Loucy (cell line): Measurements from ENCODE around the gene ZNF664.

Source experiments
- H2AFZ ChIP-seq: fragments of 200-600 bp; sonication (generic); 2 replicates; pipeline ENCODE4 v1.6.0; 2016; ENCODE audit warnings: antibody characterized with exemption, mild to moderate bottlenecking, low read length, moderate library complexity
- H3F3A ChIP-seq: fragments of 200-600 bp; 2 replicates; pipeline ENCODE4 v1.6.0; 2016; ENCODE audit warnings: antibody characterized with exemption, low read depth, mild to moderate bottlenecking
- H3K27me3 ChIP-seq: fragments of 200-600 bp; sonication (generic); 2 replicates; pipeline ENCODE4 v1.6.1; 2014; ENCODE audit warnings: low read length, mild to moderate bottlenecking; ENCODE audit not compliant: insufficient read depth, poor library complexity, severe bottlenecking
- H3K36me3 ChIP-seq: fragments of 200-600 bp; sonication (generic); 2 replicates; pipeline ENCODE4 v1.6.1; 2016; ENCODE audit warnings: low read length; ENCODE audit not compliant: insufficient read depth
- H3K4me1 ChIP-seq: fragments of 200-600 bp; sonication (generic); 2 replicates; pipeline ENCODE4 v1.5.1; 2014; ENCODE audit warnings: low read length, mild to moderate bottlenecking; ENCODE audit not compliant: insufficient read depth, poor library complexity, severe bottlenecking
- H3K4me2 ChIP-seq: fragments of 200-600 bp; sonication (generic); 2 replicates; pipeline ENCODE4 v1.6.0; 2014; ENCODE audit warnings: antibody characterized with exemption, low read length, low read depth, mild to moderate bottlenecking; ENCODE audit not compliant: poor library complexity, severe bottlenecking
- H3K4me3 ChIP-seq: fragments of 200-600 bp; sonication (generic); 2 replicates; pipeline ENCODE4 v1.5.1; 2014; ENCODE audit warnings: low read length, mild to moderate bottlenecking, mixed read lengths; ENCODE audit not compliant: poor library complexity, severe bottlenecking
- H3K79me2 ChIP-seq: fragments of 200-600 bp; sonication (generic); 2 replicates; pipeline ENCODE4 v1.6.1; 2014; ENCODE audit warnings: low read length; ENCODE audit not compliant: insufficient read depth
- H3K9ac ChIP-seq: fragments of 200-600 bp; sonication (generic); 2 replicates; pipeline ENCODE4 v1.6.0; 2014; ENCODE audit warnings: mild to moderate bottlenecking, low read depth, low read length, moderate library complexity; ENCODE audit not compliant: poor library complexity, severe bottlenecking
- H3K9me2 ChIP-seq: fragments of 200-600 bp; sonication (generic); replicated peaks from 2 replicates; pipeline ENCODE4 v1.6.1; 2016; ENCODE audit warnings: low read depth, low read length, mixed read lengths
- H3K9me3 ChIP-seq: fragments of 200-600 bp; sonication (generic); 2 replicates; pipeline ENCODE4 v1.6.1; 2014; ENCODE audit warnings: mild to moderate bottlenecking, antibody characterized with exemption, low read length, low read depth; ENCODE audit not compliant: insufficient read depth
- H4K20me1 ChIP-seq: fragments of 200-600 bp; sonication (generic); 2 replicates; pipeline ENCODE4 v1.6.0; 2014; ENCODE audit warnings: antibody characterized with exemption, low read length, mild to moderate bottlenecking; ENCODE audit not compliant: insufficient read depth, poor library complexity, severe bottlenecking
- CTCF ChIP-seq: fragments of 200-600 bp; sonication (generic); conservative IDR thresholded peaks from 2 replicates; pipeline ENCODE4 v1.5.1; 2014; ENCODE audit warnings: mild to moderate bottlenecking, antibody characterized with exemption, low read length
- EZH2phosphoT487 ChIP-seq: fragments of 200-600 bp; IDR thresholded peaks from 2 replicates; pipeline ENCODE4 v1.6.1; 2018; ENCODE audit warnings: antibody characterized with exemption, mild to moderate bottlenecking, moderate library complexity, borderline replicate concordance

ZNF664 gene

GRCh38 chr12:123963821-123964220 lies 9.2 kb upstream of the ZNF664 start:
- Histone ChIP-seq H3K9me3 (no peaks in the 10 kb centered on the region), H3F3A (no peaks in the 10 kb centered on the region), H3K9ac (no peak overlapping the region), H3K4me3 (no peak overlapping the region), H4K20me1 (no peaks in the 10 kb centered on the region), H3K4me2 (no peak overlapping the region), H3K79me2 (no peaks in the 10 kb centered on the region), H3K9me2 (no peaks in the 10 kb centered on the region), H2AFZ (no peak overlapping the region), H3K27me3 (no peaks in the 10 kb centered on the region), H3K4me1 (no peaks in the 10 kb centered on the region), H3K36me3 (no peaks in the 10 kb centered on the region)
- TF ChIP-seq CTCF (no peak), EZH2phosphoT487 (no peak)

DNA sequence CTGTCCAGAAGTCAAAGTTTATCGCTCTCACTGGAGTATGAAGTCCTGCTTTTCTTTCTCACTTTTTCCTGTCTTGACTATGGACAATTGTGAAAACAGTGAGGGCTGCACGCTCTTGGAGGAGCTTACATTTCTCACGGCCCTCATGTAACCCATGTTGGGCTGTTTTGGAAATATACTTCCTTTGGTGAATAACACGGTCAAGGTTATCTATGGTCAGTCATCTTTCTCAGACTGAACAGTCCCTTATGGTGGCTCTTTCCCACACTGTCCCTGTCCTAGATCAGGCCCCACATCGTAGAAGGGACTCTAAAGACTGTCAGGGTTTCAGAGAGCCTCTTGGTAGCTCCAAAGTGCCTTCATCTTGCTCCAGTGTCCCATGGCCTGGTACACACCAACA lies 7.6 kb upstream of the ZNF664 start:
- H4K20me1 ChIP-seq: no peaks in the 10 kb centered on the region
- no peaks in the 10 kb centered on the region for H3K27me3 ChIP-seq
- H2AFZ ChIP-seq: no peak overlapping the region
- no peak overlapping the region for H3K4me3 ChIP-seq
- no peaks in the 10 kb centered on the region for H3K9me2 ChIP-seq
- no peaks in the 10 kb centered on the region for H3K4me1 ChIP-seq
- H3K79me2 ChIP-seq: peaks cover under 1% of the 10 kb centered on the region; the same call in 1 of the 2 replicates
- TF ChIP-seq CTCF: no peak
- TF ChIP-seq EZH2phosphoT487: no peak
- no peak overlapping the region for H3K4me2 ChIP-seq
- H3K36me3 ChIP-seq: no peaks in the 10 kb centered on the region
- H3F3A ChIP-seq: no peaks in the 10 kb centered on the region; the same call in 1 of the 2 replicates
- no peak overlapping the region for H3K9ac ChIP-seq
- H3K9me3 ChIP-seq: no peaks in the 10 kb centered on the region

- H3K4me3 ChIP-seq: no peak overlapping the region
- no peak overlapping the region for H3K4me2 ChIP-seq
- H3F3A ChIP-seq: no peaks in the 10 kb centered on the region; the same call in 1 of the 2 replicates
- H2AFZ ChIP-seq: no peak overlapping the region
- no peaks in the 10 kb centered on the region for H3K27me3 ChIP-seq
- H4K20me1 ChIP-seq: peaks cover 3% of the 10 kb centered on the region
- peaks cover 10% of the 10 kb centered on the region for H3K4me1 ChIP-seq
- H3K79me2 ChIP-seq: peaks cover 6% of the 10 kb centered on the region; the same call in 1 of the 2 replicates
- H3K9me3 ChIP-seq: no peaks in the 10 kb centered on the region
- H3K9me2 ChIP-seq: no peaks in the 10 kb centered on the region
- no peaks in the 10 kb centered on the region for H3K36me3 ChIP-seq
- TF ChIP-seq EZH2phosphoT487: no peak
- TF ChIP-seq CTCF: no peak
- H3K9ac ChIP-seq: no peak overlapping the region
Observed at GRCh38 chr12:123966596-123966995, 6.4 kb upstream of the ZNF664 start.
